ENCODE results near the gene NDUFV3. TPM values are rescaled to one million over a fixed set of nuclear protein-coding genes. Genes with fewer than 3 reads are reported as not detected.
"Not testable (repeated sequence)": the region's sequence is repeated elsewhere in the genome, so short reads cannot be mapped to it uniquely, and the experiment has no call there.

The NDUFV3 gene
- total RNA-seq, 2 experiments from 2014 or later = 23.1 to 29.4 TPM

DNA sequence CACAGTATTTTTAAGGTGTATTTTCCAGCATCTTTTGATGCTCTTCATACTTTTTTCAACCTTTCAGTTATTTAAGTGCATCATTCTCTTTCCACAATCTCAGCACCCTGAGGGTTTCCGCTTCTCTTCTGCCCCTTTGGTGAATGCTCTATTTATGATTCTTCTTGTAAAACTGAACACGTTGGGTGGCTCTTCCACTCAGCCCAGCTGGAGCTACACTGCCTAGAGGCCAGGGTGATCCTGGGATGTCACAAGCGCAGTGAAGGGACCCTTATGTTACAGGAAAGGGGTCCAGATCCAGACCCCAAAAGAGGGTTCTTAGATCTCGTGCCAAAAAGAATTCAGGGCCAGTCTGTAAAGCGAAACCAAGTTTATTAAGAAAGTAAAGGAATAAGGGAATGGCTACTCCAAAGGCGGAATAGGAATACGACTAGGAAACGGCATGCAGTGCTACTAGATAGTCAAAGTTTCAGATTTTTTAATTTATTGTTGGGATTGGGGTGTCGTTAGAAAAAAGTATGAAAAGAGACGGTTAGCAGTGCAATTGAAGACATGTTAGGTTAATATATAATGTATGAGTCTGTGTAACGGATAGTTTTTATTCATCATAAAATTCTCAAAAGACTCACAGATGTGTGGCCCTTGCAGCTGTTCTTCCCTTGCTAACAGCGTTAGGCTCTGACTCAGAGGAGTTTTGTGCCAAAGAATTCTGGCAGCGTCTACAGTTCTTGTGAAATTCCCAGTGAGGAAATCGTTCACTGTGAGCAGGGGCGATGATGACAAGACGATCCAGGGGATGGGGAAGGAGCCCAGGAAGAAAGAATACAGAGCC lies 46.7 kb downstream of the NDUFV3 start:
- Histone ChIP-seq H3K9me2 (ENCODE audit: insufficient read depth, low read length) (no peaks in the 10 kb centered on the region), H3K4me1 (ENCODE audit: insufficient read depth, low read length, poor library complexity, severe bottlenecking) (peaks cover 24% of the 10 kb centered on the region), H3K79me2 (ENCODE audit: insufficient read depth, low read depth, low read length) (no peaks in the 10 kb centered on the region), H3K9me3 (ENCODE audit: low read length) (no peaks in the 10 kb centered on the region), H3K4me2 (ENCODE audit: low read length) (no peak overlapping the region), H4K20me1 (ENCODE audit: insufficient read depth, low read length) (no peaks in the 10 kb centered on the region), H3K4me3 (ENCODE audit: low read depth, low read length, poor library complexity, severe bottlenecking) (no peak overlapping the region), H3K36me3 (ENCODE audit: insufficient read depth, low read length) (no peaks in the 10 kb centered on the region), H3K27ac (ENCODE audit: low read depth, low read length, poor library complexity, severe bottlenecking) (no peak overlapping the region), H2AFZ (ENCODE audit: low read length) (no peak overlapping the region)
- POLR2A ChIA-PET = interaction anchor here (0.9 kb wide), 1 partner anchor 52 kb away, joined by 3 read pairs; no protein-coding TSS in a partner anchor
- intact Hi-C loops (cut with micrococcal nuclease; ENCODE audit: unreplicated experiment) = no loop called here
- no TSS peak for BruUV-seq (replicated peaks)
- no peak for DNase-seq (ENCODE audit: low spot score)
- CTCF ChIA-PET (ENCODE audit: unreplicated experiment) = no interaction called here
- TF ChIP-seq, protein P1, sequence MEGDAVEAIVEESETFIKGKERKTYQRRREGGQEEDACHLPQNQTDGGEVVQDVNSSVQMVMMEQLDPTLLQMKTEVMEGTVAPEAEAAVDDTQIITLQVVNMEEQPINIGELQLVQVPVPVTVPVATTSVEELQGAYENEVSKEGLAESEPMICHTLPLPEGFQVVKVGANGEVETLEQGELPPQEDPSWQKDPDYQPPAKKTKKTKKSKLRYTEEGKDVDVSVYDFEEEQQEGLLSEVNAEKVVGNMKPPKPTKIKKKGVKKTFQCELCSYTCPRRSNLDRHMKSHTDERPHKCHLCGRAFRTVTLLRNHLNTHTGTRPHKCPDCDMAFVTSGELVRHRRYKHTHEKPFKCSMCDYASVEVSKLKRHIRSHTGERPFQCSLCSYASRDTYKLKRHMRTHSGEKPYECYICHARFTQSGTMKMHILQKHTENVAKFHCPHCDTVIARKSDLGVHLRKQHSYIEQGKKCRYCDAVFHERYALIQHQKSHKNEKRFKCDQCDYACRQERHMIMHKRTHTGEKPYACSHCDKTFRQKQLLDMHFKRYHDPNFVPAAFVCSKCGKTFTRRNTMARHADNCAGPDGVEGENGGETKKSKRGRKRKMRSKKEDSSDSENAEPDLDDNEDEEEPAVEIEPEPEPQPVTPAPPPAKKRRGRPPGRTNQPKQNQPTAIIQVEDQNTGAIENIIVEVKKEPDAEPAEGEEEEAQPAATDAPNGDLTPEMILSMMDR (conservative IDR thresholded peaks at IDR 0.05; ENCODE audit: low read length) = no peak
- TF ChIP-seq EZH2phosphoT487 (IDR thresholded peaks at IDR 0.05; ENCODE audit: borderline replicate concordance, low read depth, low read length) = no peak

DNA sequence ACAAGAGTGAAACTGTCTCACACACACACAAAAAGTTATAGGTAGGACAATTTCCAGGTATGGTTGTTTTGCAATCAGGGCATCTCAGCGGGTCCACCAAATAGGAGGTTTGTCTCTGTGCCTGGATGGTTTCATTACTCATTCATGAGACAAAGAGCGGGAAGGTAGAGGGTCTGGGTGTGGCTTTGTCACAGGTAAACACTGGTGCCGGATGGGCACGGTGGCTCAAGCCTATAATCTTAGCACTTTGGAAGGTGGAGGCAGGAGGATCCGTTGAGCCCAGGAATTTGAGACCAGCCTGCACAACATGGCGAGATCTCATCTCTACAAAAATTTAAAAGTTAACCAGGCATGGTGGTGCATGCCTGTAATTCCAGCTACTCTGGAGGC lies 48.6 kb downstream of the NDUFV3 start:
- H4K20me1 ChIP-seq (ENCODE audit: insufficient read depth, low read length) = no peaks in the 10 kb centered on the region
- no peaks in the 10 kb centered on the region for H3K9me3 ChIP-seq (ENCODE audit: low read length)
- H3K4me1 ChIP-seq (ENCODE audit: insufficient read depth, low read length, poor library complexity, severe bottlenecking) = peaks cover 16% of the 10 kb centered on the region
- H3K79me2 ChIP-seq (ENCODE audit: insufficient read depth, low read depth, low read length) = no peaks in the 10 kb centered on the region
- H3K36me3 ChIP-seq (ENCODE audit: insufficient read depth, low read length) = no peaks in the 10 kb centered on the region
- intact Hi-C loops (cut with micrococcal nuclease; ENCODE audit: unreplicated experiment) = no loop called here
- no TSS peak for BruUV-seq (replicated peaks)
- no peak overlapping the region for H3K27ac ChIP-seq (ENCODE audit: low read depth, low read length, poor library complexity, severe bottlenecking)
- no peak overlapping the region for H2AFZ ChIP-seq (ENCODE audit: low read length)
- TF ChIP-seq, protein P1 (conservative IDR thresholded peaks at IDR 0.05; ENCODE audit: low read length) = no peak
- TF ChIP-seq EZH2phosphoT487 (IDR thresholded peaks at IDR 0.05; ENCODE audit: borderline replicate concordance, low read depth, low read length) = no peak
- H3K4me2 ChIP-seq (ENCODE audit: low read length) = no peak overlapping the region
- no peak overlapping the region for H3K4me3 ChIP-seq (ENCODE audit: low read depth, low read length, poor library complexity, severe bottlenecking)
- no peaks in the 10 kb centered on the region for H3K9me2 ChIP-seq (ENCODE audit: insufficient read depth, low read length)
- ChIA-PET POLR2A (interaction anchor here (0.6 kb wide), 1 partner anchor 822 kb away, joined by 3 read pairs; no protein-coding TSS in a partner anchor), CTCF (ENCODE audit: unreplicated experiment) (no interaction called here)
- DNase-seq (ENCODE audit: low spot score) = no peak

DNA sequence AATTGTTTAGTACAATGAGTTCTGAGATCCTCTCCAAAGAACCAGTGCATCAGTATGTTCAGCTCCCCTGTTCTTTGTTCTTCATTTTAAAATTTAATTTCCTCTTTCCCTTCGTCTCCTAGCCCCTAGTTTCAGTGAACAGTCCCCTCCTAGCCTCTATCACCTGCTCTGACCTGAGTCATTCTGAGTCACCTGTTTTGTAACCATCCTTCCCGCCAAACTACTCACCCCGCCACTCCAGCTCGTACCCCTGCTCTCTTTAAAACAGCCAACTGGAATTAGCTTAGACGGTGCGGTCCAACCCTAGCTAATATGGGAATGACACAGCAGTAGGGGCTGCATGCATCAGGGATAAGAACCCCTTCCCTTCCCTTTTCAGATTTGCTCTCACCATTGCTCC lies 49.1 kb downstream of the NDUFV3 start:
- POLR2A ChIA-PET = interaction anchor here (0.6 kb wide), 1 partner anchor 822 kb away, joined by 3 read pairs; no protein-coding TSS in a partner anchor

DNA sequence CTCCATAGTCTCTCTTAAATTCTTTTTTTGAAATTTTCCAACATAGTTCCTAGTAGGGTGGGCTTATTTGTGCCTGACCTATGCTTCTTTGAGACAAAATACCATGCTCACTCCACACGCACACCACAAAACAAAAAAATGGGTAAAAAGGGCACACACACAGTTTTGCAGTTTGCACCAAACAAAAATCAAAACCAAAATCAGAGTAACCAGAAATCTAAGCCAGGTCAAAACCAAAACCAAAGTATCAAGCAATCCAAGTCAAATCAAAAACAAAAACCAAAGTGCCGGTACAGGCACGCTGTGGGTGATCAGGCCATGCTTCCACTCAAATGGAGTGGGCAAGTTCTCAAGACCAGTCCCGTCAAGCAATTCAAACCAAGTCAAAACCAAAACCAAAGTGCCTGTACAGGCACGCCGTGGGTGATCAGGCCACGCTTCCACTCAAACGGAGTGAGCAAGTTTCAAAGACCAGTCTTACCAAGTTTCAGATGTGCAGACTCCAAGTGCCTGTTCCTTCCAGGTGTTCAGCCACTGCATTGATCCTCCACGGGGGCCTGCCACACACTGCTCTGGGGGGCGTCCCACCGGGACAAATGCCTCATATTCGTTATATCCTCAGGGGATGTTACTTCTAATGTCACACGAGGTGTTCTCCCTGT lies 56.1 kb downstream of the NDUFV3 start:
- POLR2A ChIA-PET; H3K4me1 ChIP-seq (ENCODE audit: insufficient read depth, low read length, poor library complexity, severe bottlenecking); intact Hi-C loops (cut with micrococcal nuclease; ENCODE audit: unreplicated experiment); H3K4me2 ChIP-seq (ENCODE audit: low read length); CTCF ChIA-PET (ENCODE audit: unreplicated experiment); H3K4me3 ChIP-seq (ENCODE audit: low read depth, low read length, poor library complexity, severe bottlenecking); H3K27ac ChIP-seq (ENCODE audit: low read depth, low read length, poor library complexity, severe bottlenecking); H2AFZ ChIP-seq (ENCODE audit: low read length); BruUV-seq (replicated peaks); H4K20me1 ChIP-seq (ENCODE audit: insufficient read depth, low read length); DNase-seq (ENCODE audit: low spot score); H3K9me3 ChIP-seq (ENCODE audit: low read length); H3K36me3 ChIP-seq (ENCODE audit: insufficient read depth, low read length); H3K79me2 ChIP-seq (ENCODE audit: insufficient read depth, low read depth, low read length); H3K9me2 ChIP-seq (ENCODE audit: insufficient read depth, low read length): not testable (repeated sequence)

More for the DNA sequence above, 49.1 kb downstream of the NDUFV3 start:
- no peak overlapping the region for H2AFZ ChIP-seq (ENCODE audit: low read length)
- no peaks in the 10 kb centered on the region for H4K20me1 ChIP-seq (ENCODE audit: insufficient read depth, low read length)
- no peak overlapping the region for H3K4me3 ChIP-seq (ENCODE audit: low read depth, low read length, poor library complexity, severe bottlenecking)
- no peak overlapping the region for H3K27ac ChIP-seq (ENCODE audit: low read depth, low read length, poor library complexity, severe bottlenecking)
- H3K9me3 ChIP-seq (ENCODE audit: low read length) = no peaks in the 10 kb centered on the region
- peaks cover 11% of the 10 kb centered on the region for H3K4me1 ChIP-seq (ENCODE audit: insufficient read depth, low read length, poor library complexity, severe bottlenecking)
- H3K36me3 ChIP-seq (ENCODE audit: insufficient read depth, low read length) = no peaks in the 10 kb centered on the region
- intact Hi-C loops (cut with micrococcal nuclease; ENCODE audit: unreplicated experiment) = no loop called here
- BruUV-seq (replicated peaks) = no TSS peak
- no peak for DNase-seq (ENCODE audit: low spot score)
- no peak for TF ChIP-seq EZH2phosphoT487 (IDR thresholded peaks at IDR 0.05; ENCODE audit: borderline replicate concordance, low read depth, low read length)
- TF ChIP-seq, protein P1 (conservative IDR thresholded peaks at IDR 0.05; ENCODE audit: low read length) = no peak
- no peak overlapping the region for H3K4me2 ChIP-seq (ENCODE audit: low read length)
- no peaks in the 10 kb centered on the region for H3K9me2 ChIP-seq (ENCODE audit: insufficient read depth, low read length)
- CTCF ChIA-PET (ENCODE audit: unreplicated experiment) = no interaction called here
- no peaks in the 10 kb centered on the region for H3K79me2 ChIP-seq (ENCODE audit: insufficient read depth, low read depth, low read length)
